D341Med (cell line): ENCODE results near the gene CHIT1.
A peak's percentile ranks its signal among the peaks of the same experiment; 100 is the strongest.
"Not testable (repeated sequence)": the region's sequence is repeated elsewhere in the genome, so short reads cannot be mapped to it uniquely, and the experiment has no call there.

Experiments
- DNase-seq: peaks from one replicate; pipeline ENCODE4 v3.0.0; 2012; ENCODE audit warnings: low spot score

Gene CHIT1

GRCh38 chr1:203265541-203265940 is 36.1 kb upstream of the CHIT1 start:
- no peak for DNase-seq

DNA sequence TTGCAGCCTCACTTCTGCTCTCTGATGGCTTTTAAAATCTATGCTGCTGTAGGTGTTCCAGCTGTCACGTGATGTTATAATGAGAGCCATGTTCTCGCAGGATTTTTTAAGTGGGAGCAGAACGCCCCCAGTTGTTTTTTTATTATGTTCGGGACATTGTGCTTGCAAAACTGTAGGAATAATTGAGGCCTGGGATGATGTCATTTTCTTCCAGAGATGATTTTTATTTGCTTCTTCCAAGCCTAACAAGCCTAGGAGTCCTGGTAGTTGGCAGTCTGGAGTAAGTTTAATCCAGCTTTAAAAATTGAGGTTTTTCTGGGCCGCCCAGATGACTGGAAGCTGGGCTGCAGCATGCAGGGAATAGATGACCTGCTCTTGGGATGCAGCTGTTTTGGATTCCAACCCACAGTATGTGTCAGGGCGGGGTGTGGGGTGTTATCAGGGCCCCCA is 34.6 kb upstream of the CHIT1 start:
- no peak for DNase-seq

- no peak for DNase-seq
Measured at GRCh38 chr1:203263496-203263895, 34.0 kb upstream of the CHIT1 start.

DNA sequence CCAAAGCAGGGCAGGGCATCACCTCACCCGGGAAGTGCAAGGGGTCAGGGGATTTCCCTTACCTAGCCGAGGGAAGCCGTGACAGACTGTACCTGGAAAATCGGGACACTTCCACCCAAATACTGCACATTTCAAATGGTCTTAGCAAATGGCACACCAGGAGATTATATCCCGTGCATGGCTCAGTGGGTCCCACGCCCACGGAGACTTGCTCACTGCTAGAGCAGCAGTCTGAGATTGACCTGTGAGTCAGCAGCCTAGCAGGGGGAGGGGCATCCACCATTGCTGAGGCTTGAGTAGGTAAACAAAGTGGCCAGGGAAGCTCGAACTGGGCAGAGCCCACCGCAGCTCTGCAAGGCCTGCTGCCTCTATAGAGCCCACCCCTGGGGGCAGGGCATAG is 27.2 kb upstream of the CHIT1 start:
- DNase-seq = not testable (repeated sequence)

DNA sequence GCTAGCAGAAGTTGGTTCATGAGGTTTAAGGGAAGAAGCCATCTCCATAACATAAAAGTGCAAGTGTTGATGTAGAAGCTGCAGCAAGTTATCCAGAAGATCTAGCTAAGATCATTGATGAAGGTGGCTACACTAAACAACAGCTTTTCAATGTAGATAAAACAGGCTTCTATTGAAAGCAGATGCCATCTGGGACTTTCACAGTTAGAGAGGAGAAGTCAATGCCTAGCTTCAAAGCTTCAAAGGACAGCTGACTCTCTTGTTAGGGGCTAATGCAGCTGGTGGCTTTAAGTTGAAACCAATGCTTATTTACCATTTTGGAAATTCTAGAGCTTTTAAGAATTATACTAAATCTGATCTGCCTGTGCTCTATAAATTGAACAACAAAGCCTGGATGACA is 25.3 kb upstream of the CHIT1 start:
- DNase-seq = not testable (repeated sequence)

- DNase-seq = no peak
Measured at GRCh38 chr1:203252678-203253077, 23.2 kb upstream of the CHIT1 start.

GRCh38 chr1:203251466-203251865 is 22.0 kb upstream of the CHIT1 start:
- DNase-seq = no peak

- no peak for DNase-seq
Measured at GRCh38 chr1:203250911-203251310, 21.4 kb upstream of the CHIT1 start.

DNA sequence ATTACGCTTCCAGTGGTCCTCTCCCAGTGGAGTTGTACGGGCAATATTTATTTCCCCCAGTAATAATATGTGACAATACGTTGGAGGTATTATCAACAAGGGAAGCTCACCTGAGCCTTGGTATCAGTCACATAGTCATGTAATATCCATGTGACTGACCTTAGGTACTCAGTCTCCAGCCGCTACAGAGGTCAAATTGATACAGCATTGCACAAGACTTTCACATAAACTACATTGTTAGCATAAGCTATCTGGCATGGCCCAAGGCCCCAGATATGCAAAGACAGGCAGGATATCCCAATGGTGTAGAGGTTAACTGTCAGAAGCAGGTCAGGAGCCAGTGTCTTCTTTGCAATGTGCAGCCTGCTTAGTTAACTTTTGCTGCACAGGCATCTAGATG is 15.3 kb upstream of the CHIT1 start:
- DNase-seq = no peak

- DNase-seq = not testable (repeated sequence)
Measured at GRCh38 chr1:203241708-203242107, 12.2 kb upstream of the CHIT1 start.

DNA sequence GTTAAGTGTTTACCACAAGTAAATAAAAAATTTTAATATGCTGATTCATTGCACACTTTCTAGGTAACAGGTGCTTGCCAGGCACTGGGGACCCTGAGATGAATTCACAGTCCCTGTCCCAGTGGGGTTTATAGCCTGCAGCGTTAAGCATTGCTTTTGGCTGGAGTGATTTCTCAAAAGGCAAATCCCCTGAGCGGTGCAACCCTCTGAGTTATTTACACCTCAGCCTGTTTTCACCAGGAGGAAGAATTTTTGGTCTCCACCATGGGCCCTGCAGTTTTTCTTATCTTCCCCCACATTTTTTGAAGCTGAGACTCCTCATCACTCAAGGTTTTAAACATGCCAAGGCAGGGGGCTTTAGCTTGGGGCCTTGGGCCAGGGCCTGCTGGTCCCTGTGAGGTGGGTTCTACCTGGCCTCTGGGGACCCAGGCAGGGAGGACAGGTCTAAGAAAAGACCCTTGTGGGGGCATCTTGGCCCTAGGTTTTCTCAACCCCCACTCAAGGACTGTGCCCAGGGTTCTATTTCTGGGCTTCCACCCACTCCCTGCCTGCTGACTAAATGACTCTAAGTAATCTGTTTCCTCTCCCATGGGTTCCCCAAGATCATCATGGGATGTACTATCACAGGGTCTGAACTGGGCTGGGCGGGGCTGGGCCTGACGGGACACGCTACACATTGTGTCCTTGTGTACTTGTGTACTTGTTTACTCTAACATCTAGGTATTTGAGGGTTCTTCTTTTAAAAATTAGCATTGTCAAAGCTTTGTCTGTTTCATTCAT is 10.2 kb upstream of the CHIT1 start:
- DNase-seq = peak; percentile 25

GRCh38 chr1:203239081-203239480 is 9.6 kb upstream of the CHIT1 start:
- DNase-seq = no peak

- no peak for DNase-seq
Measured at GRCh38 chr1:203238535-203238934, 9.1 kb upstream of the CHIT1 start.

DNA sequence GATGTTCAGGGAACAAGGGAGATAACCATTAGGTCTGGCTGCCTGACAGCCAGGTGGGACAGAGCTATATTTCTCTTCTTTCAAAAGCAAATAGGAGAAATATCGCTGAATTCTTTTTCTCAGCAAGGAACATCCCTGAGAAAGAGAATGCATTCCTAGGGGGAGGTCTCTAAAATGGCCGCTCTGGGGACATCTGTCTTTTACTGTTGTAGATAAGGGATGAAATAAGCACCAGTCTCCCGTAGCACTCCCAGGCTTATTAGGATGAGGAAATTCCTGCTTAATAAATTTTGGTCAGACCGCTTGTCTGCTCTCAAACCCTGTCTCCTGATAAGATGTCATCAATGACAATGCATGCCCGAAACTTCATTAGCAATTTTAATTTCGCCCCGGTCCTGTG is 5.4 kb upstream of the CHIT1 start:
- not testable (repeated sequence) for DNase-seq

DNA sequence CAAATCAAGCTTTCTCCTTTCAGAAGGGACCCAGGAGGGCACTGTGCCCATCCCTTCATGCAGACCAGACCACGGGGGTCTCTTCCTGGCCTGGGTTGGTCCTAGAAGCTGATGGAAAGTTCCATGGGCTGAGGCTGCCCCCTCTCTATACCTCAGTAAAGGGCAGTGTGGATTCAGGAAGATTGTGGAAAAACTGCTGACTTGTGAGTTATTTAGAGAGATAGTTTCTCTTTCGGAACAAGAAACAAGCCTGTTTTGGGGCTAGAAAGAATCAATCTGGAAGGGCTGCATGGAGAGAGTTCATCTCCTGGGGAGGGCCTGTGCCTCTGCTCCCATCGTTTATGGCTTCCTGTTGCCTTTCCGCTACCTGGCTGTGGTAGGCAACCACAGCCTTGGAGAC is 803 bp downstream of the CHIT1 start:
- DNase-seq = no peak

DNA sequence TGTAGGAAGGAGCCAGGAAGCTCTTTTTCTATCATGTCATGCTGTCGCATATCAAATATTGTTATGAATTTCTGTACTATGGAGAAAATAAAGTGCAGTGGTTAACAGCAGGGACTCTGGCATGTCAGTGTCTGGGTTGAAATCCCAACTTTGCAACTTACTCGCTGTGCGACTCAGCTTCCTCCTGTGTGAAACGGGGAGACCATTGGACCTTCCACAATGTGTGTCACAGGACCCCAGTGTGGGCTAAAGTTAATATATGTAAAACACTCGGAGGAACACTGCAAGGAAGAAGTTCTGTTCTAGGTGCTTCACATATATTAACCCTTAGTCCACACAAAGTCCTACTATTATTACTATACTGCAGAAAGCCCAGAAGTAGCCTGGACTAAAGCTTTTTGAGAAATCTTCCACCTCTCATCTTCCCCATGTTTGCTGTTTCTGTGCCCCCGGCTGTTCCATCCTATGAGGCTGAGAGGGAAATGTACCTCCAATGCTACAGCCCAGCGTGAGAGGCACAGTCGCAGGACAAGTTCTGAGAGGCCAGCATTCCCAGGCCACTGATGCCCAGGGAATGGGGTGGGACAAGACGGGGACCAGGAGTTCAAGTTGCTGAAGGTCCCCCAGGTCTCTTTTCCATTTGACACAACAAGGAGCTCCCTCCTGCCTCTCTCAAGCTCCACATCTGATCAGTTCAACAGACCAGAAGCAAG is 1.9 kb downstream of the CHIT1 start:
- no peak for DNase-seq

- no peak for DNase-seq
Measured at GRCh38 chr1:203225071-203225470, 4.4 kb downstream of the CHIT1 start.

DNA sequence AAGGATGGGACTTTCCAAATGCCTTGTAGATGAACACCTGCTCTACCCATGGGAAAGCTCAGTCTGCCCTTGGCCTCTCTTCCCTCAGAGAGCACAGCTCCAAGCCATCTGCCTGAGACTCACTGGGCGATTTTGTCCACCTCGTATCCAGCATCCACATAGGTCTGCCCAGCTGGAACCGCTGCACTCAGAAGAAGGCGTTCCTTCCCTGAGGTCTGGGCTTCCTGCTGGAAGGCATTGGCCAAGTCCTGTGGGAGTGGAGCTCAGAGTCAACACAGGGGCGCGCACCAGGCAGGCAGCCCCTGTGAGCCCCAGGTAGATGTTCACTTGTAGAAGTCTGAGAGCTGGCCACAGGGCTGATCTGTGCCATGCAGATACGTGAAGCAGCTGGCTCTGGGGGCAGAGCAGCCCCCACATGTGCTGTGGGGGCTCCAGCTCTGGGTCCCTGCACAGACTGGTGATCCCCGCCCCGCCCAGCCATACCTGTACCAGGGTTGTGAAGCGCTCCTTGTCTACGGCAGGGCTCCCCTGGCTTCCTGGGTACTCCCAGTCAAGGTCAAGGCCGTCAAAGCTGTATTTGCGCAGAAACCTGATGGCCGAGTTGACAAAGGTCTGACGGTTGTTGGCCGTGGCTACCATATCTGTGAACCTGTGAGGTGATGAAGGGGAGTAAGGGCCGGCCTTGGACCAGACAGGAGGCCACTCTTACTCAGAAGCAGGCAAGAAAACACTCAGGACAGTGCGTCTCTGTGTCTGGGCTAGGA is 6.3 kb downstream of the CHIT1 start:
- DNase-seq = no peak

- DNase-seq = no peak
Measured at GRCh38 chr1:203219934-203220333, 9.5 kb downstream of the CHIT1 start.

GRCh38 chr1:203219171-203219570 is 10.3 kb downstream of the CHIT1 start:
- DNase-seq = no peak

DNA sequence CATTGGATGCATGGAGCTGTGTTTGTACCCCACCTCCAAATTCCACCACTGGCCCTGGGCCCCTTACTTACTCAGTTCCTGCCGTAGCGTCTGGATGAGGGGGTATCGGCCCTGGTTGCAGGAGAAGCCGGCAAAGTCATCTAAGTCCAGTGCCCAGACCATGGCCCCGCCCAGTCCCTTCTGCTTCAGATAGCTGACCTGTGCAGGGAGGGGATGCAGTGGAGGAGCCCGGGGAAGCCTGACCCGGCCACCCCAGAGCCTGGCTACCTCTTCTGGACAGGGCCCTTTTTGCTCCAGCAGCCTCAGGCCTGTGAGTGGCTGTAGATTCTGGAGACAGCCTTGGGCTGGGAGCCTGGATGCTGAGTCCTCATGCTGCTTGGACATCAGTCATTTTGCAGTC is 11.8 kb downstream of the CHIT1 start:
- DNase-seq = no peak

DNA sequence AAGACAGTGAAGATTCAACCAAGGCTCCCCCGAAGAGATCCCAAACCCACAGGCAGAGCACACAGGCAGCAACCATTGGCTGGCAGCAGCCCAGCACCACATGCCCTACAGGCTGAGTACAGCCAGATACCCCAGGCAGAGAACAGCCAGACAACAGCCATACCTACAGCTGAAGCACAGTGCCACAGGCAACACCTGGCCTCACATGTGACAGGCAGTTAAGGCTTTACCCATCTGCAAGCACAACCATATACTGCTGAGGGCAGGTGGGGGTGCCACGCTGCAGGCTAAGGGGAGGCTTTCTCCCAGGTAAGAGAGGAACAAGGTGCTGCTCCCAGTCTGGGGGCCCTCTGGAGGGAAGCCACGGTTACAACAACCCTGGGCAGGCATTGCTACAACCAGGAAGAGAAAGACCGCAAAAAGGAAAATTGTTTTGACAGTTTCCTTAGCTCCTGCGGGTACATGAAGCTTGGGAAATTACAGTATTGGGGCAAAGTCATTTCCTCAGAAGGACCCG is 12.3 kb downstream of the CHIT1 start:
- DNase-seq = no peak
